Measurements from ENCODE around the gene ARHGAP24.

Gene ARHGAP24

GRCh38 chr4:85937507-85937906 lies 462.6 kb downstream of the ARHGAP24 start:
- Histone ChIP-seq H3K9ac (ENCODE audit: low read length) (no peak overlapping the region), H3K27me3 (ENCODE audit: control insufficient read depth, insufficient read depth, low read length) (no peaks in the 10 kb centered on the region), H3K4me1 (ENCODE audit: control insufficient read depth, insufficient read depth, low read length) (no peaks in the 10 kb centered on the region), H3K36me3 (ENCODE audit: control insufficient read depth, insufficient read depth, low read length) (no peaks in the 10 kb centered on the region), H3K27ac (ENCODE audit: low read depth, low read length) (no peak overlapping the region), H3K4me3 (ENCODE audit: low read length) (no peak overlapping the region)

GRCh38 chr4:85938062-85938461 lies 463.1 kb downstream of the ARHGAP24 start:
- Histone ChIP-seq H3K4me1 (ENCODE audit: control insufficient read depth, insufficient read depth, low read length) (no peaks in the 10 kb centered on the region), H3K36me3 (ENCODE audit: control insufficient read depth, insufficient read depth, low read length) (no peaks in the 10 kb centered on the region), H3K27me3 (ENCODE audit: control insufficient read depth, insufficient read depth, low read length) (no peaks in the 10 kb centered on the region), H3K27ac (ENCODE audit: low read depth, low read length) (no peak overlapping the region), H3K9ac (ENCODE audit: low read length) (no peak overlapping the region), H3K4me3 (ENCODE audit: low read length) (no peak overlapping the region)

GRCh38 chr4:85938902-85939301 lies 464.0 kb downstream of the ARHGAP24 start:
- no peak overlapping the region for H3K4me3 ChIP-seq (ENCODE audit: low read length)
- no peaks in the 10 kb centered on the region for H3K36me3 ChIP-seq (ENCODE audit: control insufficient read depth, insufficient read depth, low read length)
- no peak overlapping the region for H3K9ac ChIP-seq (ENCODE audit: low read length)
- no peak overlapping the region for H3K27ac ChIP-seq (ENCODE audit: low read depth, low read length)
- H3K27me3 ChIP-seq (ENCODE audit: control insufficient read depth, insufficient read depth, low read length): no peaks in the 10 kb centered on the region
- H3K4me1 ChIP-seq (ENCODE audit: control insufficient read depth, insufficient read depth, low read length): no peaks in the 10 kb centered on the region

GRCh38 chr4:85939595-85939994 lies 464.6 kb downstream of the ARHGAP24 start:
- Histone ChIP-seq H3K4me3 (ENCODE audit: low read length) (no peak overlapping the region), H3K36me3 (ENCODE audit: control insufficient read depth, insufficient read depth, low read length) (no peaks in the 10 kb centered on the region), H3K4me1 (ENCODE audit: control insufficient read depth, insufficient read depth, low read length) (no peaks in the 10 kb centered on the region), H3K27me3 (ENCODE audit: control insufficient read depth, insufficient read depth, low read length) (no peaks in the 10 kb centered on the region), H3K27ac (ENCODE audit: low read depth, low read length) (no peak overlapping the region), H3K9ac (ENCODE audit: low read length) (no peak overlapping the region)

GRCh38 chr4:85940151-85940550 lies 465.2 kb downstream of the ARHGAP24 start:
- Histone ChIP-seq H3K27me3 (ENCODE audit: control insufficient read depth, insufficient read depth, low read length) (no peaks in the 10 kb centered on the region), H3K4me1 (ENCODE audit: control insufficient read depth, insufficient read depth, low read length) (no peaks in the 10 kb centered on the region), H3K9ac (ENCODE audit: low read length) (no peak overlapping the region), H3K27ac (ENCODE audit: low read depth, low read length) (no peak overlapping the region), H3K36me3 (ENCODE audit: control insufficient read depth, insufficient read depth, low read length) (no peaks in the 10 kb centered on the region), H3K4me3 (ENCODE audit: low read length) (no peak overlapping the region)

- Histone ChIP-seq H3K4me3 (ENCODE audit: low read length) (no peak overlapping the region), H3K4me1 (ENCODE audit: control insufficient read depth, insufficient read depth, low read length) (no peaks in the 10 kb centered on the region), H3K36me3 (ENCODE audit: control insufficient read depth, insufficient read depth, low read length) (no peaks in the 10 kb centered on the region), H3K9ac (ENCODE audit: low read length) (no peak overlapping the region), H3K27me3 (ENCODE audit: control insufficient read depth, insufficient read depth, low read length) (no peaks in the 10 kb centered on the region), H3K27ac (ENCODE audit: low read depth, low read length) (no peak overlapping the region)
Observed at GRCh38 chr4:85942107-85942506, 467.2 kb downstream of the ARHGAP24 start.

GRCh38 chr4:85946821-85947220 lies 471.9 kb downstream of the ARHGAP24 start:
- no peak overlapping the region for H3K4me3 ChIP-seq (ENCODE audit: low read length)
- H3K36me3 ChIP-seq (ENCODE audit: control insufficient read depth, insufficient read depth, low read length): no peaks in the 10 kb centered on the region
- H3K9ac ChIP-seq (ENCODE audit: low read length): no peak overlapping the region
- no peaks in the 10 kb centered on the region for H3K4me1 ChIP-seq (ENCODE audit: control insufficient read depth, insufficient read depth, low read length)
- no peak overlapping the region for H3K27ac ChIP-seq (ENCODE audit: low read depth, low read length)
- no peaks in the 10 kb centered on the region for H3K27me3 ChIP-seq (ENCODE audit: control insufficient read depth, insufficient read depth, low read length)

GRCh38 chr4:85951099-85951498 lies 476.1 kb downstream of the ARHGAP24 start:
- no peaks in the 10 kb centered on the region for H3K4me1 ChIP-seq (ENCODE audit: control insufficient read depth, insufficient read depth, low read length)
- H3K4me3 ChIP-seq (ENCODE audit: low read length): no peak overlapping the region
- no peak overlapping the region for H3K9ac ChIP-seq (ENCODE audit: low read length)
- H3K27ac ChIP-seq (ENCODE audit: low read depth, low read length): no peak overlapping the region
- H3K36me3 ChIP-seq (ENCODE audit: control insufficient read depth, insufficient read depth, low read length): no peaks in the 10 kb centered on the region
- H3K27me3 ChIP-seq (ENCODE audit: control insufficient read depth, insufficient read depth, low read length): no peaks in the 10 kb centered on the region

- Histone ChIP-seq H3K27me3 (ENCODE audit: control insufficient read depth, insufficient read depth, low read length) (no peaks in the 10 kb centered on the region), H3K36me3 (ENCODE audit: control insufficient read depth, insufficient read depth, low read length) (no peaks in the 10 kb centered on the region), H3K9ac (ENCODE audit: low read length) (no peak overlapping the region), H3K27ac (ENCODE audit: low read depth, low read length) (no peak overlapping the region), H3K4me1 (ENCODE audit: control insufficient read depth, insufficient read depth, low read length) (no peaks in the 10 kb centered on the region), H3K4me3 (ENCODE audit: low read length) (no peak overlapping the region)
Observed at GRCh38 chr4:85952528-85952927, 477.6 kb downstream of the ARHGAP24 start.

GRCh38 chr4:85952972-85953650 lies 478.2 kb downstream of the ARHGAP24 start:
- H3K9ac ChIP-seq (ENCODE audit: low read length): no peak overlapping the region
- no peaks in the 10 kb centered on the region for H3K36me3 ChIP-seq (ENCODE audit: control insufficient read depth, insufficient read depth, low read length)
- no peaks in the 10 kb centered on the region for H3K4me1 ChIP-seq (ENCODE audit: control insufficient read depth, insufficient read depth, low read length)
- no peak overlapping the region for H3K4me3 ChIP-seq (ENCODE audit: low read length)
- no peaks in the 10 kb centered on the region for H3K27me3 ChIP-seq (ENCODE audit: control insufficient read depth, insufficient read depth, low read length)
- H3K27ac ChIP-seq (ENCODE audit: low read depth, low read length): no peak overlapping the region

- Histone ChIP-seq H3K36me3 (ENCODE audit: control insufficient read depth, insufficient read depth, low read length) (no peaks in the 10 kb centered on the region), H3K9ac (ENCODE audit: low read length) (no peak overlapping the region), H3K27ac (ENCODE audit: low read depth, low read length) (no peak overlapping the region), H3K27me3 (ENCODE audit: control insufficient read depth, insufficient read depth, low read length) (no peaks in the 10 kb centered on the region), H3K4me1 (ENCODE audit: control insufficient read depth, insufficient read depth, low read length) (no peaks in the 10 kb centered on the region), H3K4me3 (ENCODE audit: low read length) (no peak overlapping the region)
Observed at GRCh38 chr4:85953651-85954018, 478.7 kb downstream of the ARHGAP24 start.

GRCh38 chr4:85955620-85956292 lies 480.8 kb downstream of the ARHGAP24 start:
- H3K9ac ChIP-seq (ENCODE audit: low read length): no peak overlapping the region
- H3K27ac ChIP-seq (ENCODE audit: low read depth, low read length): no peak overlapping the region
- no peaks in the 10 kb centered on the region for H3K4me1 ChIP-seq (ENCODE audit: control insufficient read depth, insufficient read depth, low read length)
- H3K36me3 ChIP-seq (ENCODE audit: control insufficient read depth, insufficient read depth, low read length): no peaks in the 10 kb centered on the region
- H3K27me3 ChIP-seq (ENCODE audit: control insufficient read depth, insufficient read depth, low read length): no peaks in the 10 kb centered on the region
- H3K4me3 ChIP-seq (ENCODE audit: low read length): no peak overlapping the region

Data from rectal smooth muscle tissue (tissue), 1 donor.